GM13977 (cell line): ENCODE measurements around the gene STPG3.

Experiments
- DNase-seq: peaks from one replicate; pipeline ENCODE4 v3.0.0; 2012; ENCODE audit warnings: low spot score
- CTCF ChIP-seq: IDR thresholded peaks from 2 replicates; pipeline ENCODE4 v1.5.1; 2012; ENCODE audit warnings: mild to moderate bottlenecking, control low read depth; ENCODE audit not compliant: insufficient read depth; ENCODE audit errors: extremely low read depth, missing control alignments
- in situ Hi-C: fragments of 300-500 bp; cut with MboI; formaldehyde crosslinking; loops from one replicate; pipeline ENCODE4 v1.12.0; 2022; ENCODE audit warnings: low sequenced_read_pairs, low pct_unique_long_range_greater_than_20kb, mixed read lengths, inconsistent platforms; ENCODE audit not compliant: unreplicated experiment

STPG3 gene

GRCh38 chr9:137251194-137251461 lies at the start of gene STPG3:
STPG3 (plus strand) TSS chr9:137251286; CDS start chr9:137251287, 1 bp downstream.
- TF ChIP-seq CTCF = no peak
- DNase-seq = no peak
- in situ Hi-C loops = no loop called here

GRCh38 chr9:137202966-137203365 lies 48.1 kb upstream of the STPG3 start:
- in situ Hi-C loops = no loop called here
- no peak for TF ChIP-seq CTCF
- DNase-seq = no peak

GRCh38 chr9:137204731-137205125 lies 46.4 kb upstream of the STPG3 start:
- no peak for TF ChIP-seq CTCF
- in situ Hi-C loops = no loop called here
- no peak for DNase-seq

- peak; percentile 98 for DNase-seq
- TF ChIP-seq CTCF = no peak
- in situ Hi-C loops = no loop called here
These were observed 45.7 kb upstream of the STPG3 start, which contains the start of the genes NDOR1 and TMEM203 for GRCh38 chr9:137205126-137206069. NDOR1 (plus strand) TSS chr9:137205700; CDS start chr9:137205778, 78 bp downstream. TMEM203 (minus strand) TSS chr9:137205648; CDS start chr9:137205414, 234 bp downstream.

GRCh38 chr9:137206602-137207001 lies 44.5 kb upstream of the STPG3 start:
- TF ChIP-seq CTCF = no peak
- no peak for DNase-seq
- in situ Hi-C loops = no loop called here

- in situ Hi-C loops = no loop called here
- no peak for TF ChIP-seq CTCF
- DNase-seq = no peak
These were observed 39.6 kb upstream of the STPG3 start for GRCh38 chr9:137211532-137211931.
